GM12892 (cell line): ENCODE results near the gene OR4D2.
A peak's percentile ranks its signal among the peaks of the same experiment; 100 is the strongest.

Experiments
- DNase-seq: peaks from one replicate; pipeline ENCODE4 v3.0.0; 2011; ENCODE audit not compliant: insufficient read length
- FAIRE-seq: peaks from 2 replicates; lab custom pipeline; 2011; peaks lifted over from hg19 to GRCh38; lab: Jason Lieb, UNC
- POLR2A ChIP-seq: IDR thresholded peaks from 2 replicates; pipeline ENCODE4 v1.6.1; 2011; ENCODE audit warnings: low read depth, low read length, control low read depth
- POLR2AphosphoS5 ChIP-seq: IDR thresholded peaks from 2 replicates; pipeline ENCODE4 v1.6.1; 2011; ENCODE audit warnings: low read depth, low read length, control low read depth
- TAF1 ChIP-seq: IDR thresholded peaks from 2 replicates; pipeline ENCODE4 v1.6.1; 2011; ENCODE audit warnings: low read depth, mild to moderate bottlenecking, control low read depth, low read length, borderline replicate concordance

Gene OR4D2

GRCh38 chr17:58219007-58219788 lies 52.4 kb downstream of the OR4D2 start, which contains the start of gene MKS1:
MKS1 (minus strand) TSS chr17:58219255; CDS start chr17:58219230, 25 bp downstream.
- peak; percentile 99 for FAIRE-seq
- DNase-seq, result peak; percentile 97
- TF ChIP-seq POLR2AphosphoS5 (peak; percentile 74), POLR2A (peak; percentile 85), TAF1 (peak; percentile 81)

DNA sequence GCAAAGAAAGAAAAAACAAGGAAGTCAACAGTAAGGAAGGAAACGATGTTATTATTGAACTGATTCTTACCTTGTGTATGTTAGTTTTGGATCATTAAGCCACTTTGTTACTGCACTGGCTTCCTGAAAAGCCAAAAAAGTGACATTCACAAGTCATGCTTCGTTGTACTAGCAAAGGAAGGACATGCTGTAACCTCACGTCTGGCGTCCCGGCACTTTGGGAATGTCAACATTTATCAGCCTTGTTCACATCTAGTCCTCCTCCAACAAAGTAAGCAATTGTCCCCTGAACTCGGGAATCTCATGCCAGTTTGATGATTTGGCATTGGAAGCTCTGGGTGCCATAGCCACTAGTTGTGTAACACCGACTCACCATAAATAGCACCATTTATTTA lies 53.0 kb downstream of the OR4D2 start:
- TF ChIP-seq POLR2A (no peak), POLR2AphosphoS5 (no peak), TAF1 (no peak)
- FAIRE-seq (no peak), DNase-seq (no peak)
